Activated CD4-positive, CD25-positive, alpha-beta regulatory T cell treated with anti-CD3 and anti-CD28 coated beads, Interleukin-2, amount 50 U/mL, for 72 hours (primary cell): ENCODE measurements around the gene KIAA0825.

ENCODE experiments used
- DNase-seq: peaks from one replicate; pipeline ENCODE4 v3.0.0; 2021

KIAA0825 gene

DNA sequence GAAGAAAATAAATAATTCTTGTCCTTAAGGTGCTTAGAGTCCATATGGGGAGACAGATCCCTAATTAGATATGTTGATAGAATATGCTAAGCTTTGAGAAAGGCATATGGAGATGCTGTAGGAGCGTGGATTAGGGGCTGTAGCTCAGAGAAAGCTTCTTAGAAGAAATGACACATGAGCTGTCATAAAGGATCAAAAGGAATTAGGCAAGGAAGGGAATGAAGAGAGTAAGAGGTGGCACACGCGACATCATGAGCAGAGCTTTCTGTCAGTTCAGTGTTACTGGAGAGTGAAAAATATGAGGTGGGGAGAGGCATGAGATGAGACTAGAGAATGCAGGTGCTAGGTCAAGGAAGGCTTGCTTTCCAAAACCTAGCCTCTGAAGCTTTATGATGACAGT, 118.6 kb downstream of the KIAA0825 start:
- no peak for DNase-seq

DNA sequence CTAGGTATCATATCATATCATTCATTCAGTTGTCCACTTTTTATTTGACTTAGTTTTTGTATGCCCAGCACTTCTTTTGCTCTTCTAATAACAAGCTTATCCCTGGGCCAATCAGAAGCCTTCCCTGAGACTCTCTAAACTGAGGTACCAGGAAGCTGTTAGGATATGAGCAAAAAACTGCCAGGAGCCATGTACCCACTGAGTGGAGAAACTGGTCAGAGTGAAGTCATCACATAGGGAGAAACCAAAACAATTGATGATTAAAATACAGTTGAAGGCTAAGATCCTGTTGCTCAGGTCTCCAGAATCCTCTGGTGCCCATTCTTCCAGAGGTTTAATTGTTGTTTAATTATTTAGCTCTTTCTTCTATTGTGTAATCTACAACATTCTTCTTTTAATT, 120.2 kb downstream of the KIAA0825 start:
- DNase-seq: no peak

GRCh38 chr5:94485067-94485466, 133.3 kb downstream of the KIAA0825 start:
- no peak for DNase-seq

DNA sequence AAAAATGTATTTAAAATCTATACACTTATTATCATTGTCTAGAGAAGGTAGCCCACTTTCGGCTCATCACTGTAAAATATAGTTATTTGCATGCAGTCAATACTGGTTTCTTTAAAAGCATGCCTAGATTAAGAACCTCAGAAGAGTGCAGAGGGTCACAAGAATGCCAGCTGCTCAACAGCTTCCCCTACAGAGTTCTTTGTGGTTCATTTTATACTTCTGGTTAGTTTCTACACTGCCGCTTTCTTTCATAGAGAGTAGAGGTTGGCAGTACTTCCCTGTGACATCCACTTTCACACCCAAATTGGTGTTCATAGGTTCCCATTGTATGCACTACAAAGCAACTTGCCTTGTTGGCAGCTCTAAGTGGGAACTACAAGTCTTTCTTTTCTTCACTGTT, 137.3 kb downstream of the KIAA0825 start:
- DNase-seq: no peak

DNA sequence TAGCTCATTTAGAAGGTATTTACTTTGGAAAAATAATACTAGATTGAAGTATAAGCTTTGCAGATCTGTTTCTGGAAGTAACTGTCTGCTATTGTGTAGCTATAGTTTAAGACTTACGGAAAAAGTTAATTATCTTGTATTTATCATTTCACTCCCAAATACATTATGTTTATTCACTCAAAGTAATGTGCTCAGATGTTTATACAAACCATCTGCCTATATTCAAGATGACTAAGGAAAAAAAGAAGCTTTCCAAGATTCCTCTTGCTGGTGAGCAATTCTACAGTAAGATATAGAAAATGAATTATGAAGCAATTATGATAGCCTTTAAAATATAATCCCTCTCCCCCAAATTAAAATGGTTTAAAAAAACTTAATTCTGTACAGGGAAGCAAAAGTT, 137.9 kb downstream of the KIAA0825 start:
- DNase-seq: no peak

DNA sequence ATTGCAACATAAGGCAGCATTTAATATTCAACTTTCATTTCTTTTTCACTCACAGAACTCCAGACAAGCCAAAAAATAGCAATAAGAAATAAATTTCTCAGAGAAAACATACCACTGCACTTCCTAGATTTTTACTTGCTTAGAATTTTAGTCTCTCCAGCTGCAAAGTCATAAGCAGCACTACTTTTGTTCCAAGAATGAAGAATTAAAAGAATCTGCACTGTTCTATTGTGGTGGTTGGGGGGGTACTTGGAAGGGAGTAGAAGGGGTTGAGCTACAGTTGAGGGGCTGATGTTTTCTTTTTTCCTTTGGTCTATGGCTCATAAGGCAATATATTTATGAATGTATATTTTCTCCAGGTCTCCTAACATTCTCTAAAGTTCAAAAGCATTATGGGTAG, 144.5 kb downstream of the KIAA0825 start:
- no peak for DNase-seq

GRCh38 chr5:94471521-94471920, 146.9 kb downstream of the KIAA0825 start:
- DNase-seq: no peak

GRCh38 chr5:94470802-94471201, 147.6 kb downstream of the KIAA0825 start:
- DNase-seq: no peak

GRCh38 chr5:94469894-94470329, 148.5 kb downstream of the KIAA0825 start:
- no peak for DNase-seq

GRCh38 chr5:94467954-94468930, 150.2 kb downstream of the KIAA0825 start:
- DNase-seq: no peak

DNA sequence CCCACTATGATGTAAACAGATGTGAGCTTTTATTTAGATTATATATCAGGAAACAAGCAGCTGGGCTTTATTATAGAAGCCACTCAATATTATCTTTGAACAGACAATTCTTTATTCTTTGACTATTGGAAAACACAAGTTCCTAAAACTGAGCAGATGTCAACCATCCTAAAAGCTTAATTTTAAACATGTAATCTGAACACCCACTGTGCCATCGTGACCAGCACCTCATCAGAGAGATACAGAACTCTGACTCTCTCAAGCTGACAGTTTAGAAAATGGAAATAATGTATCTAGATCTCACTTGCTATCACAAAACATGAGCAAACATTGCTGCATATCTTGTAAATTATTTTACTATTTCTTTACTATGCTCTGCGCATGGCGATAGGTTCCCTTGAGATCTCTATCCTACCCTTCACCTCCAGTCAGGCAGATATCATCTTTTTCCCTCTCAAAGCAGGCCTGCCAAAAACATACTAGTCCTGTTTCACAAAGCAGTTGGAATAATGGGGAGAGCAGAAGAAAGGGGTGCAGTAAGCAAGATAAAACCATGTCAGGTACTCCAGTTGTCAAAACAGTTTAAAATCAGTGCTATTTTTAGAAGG, 151.0 kb downstream of the KIAA0825 start:
- DNase-seq: no peak

- DNase-seq: no peak
These were observed 154.7 kb downstream of the KIAA0825 start for GRCh38 chr5:94463739-94464138.

DNA sequence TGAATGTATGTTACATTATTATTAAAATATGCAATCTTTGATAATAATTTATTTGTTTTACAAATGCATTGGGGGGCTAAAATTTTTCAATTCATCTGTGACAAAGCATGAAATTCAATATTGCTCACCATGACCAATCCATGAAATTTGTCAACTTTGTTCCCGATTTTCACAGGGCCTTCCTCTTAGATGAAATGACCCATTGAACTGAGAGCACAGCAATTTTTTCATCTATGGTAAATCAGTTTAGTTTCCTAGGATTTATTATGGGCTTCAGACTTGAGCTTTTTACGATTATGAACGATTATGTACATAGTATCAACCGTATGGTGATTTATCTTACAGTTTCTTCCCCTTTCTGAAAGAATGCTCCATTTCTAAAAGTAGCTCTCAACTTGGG, 157.3 kb downstream of the KIAA0825 start:
- no peak for DNase-seq

GRCh38 chr5:94459915-94460314, 158.5 kb downstream of the KIAA0825 start:
- no peak for DNase-seq

GRCh38 chr5:94457788-94458187, 160.6 kb downstream of the KIAA0825 start:
- DNase-seq: no peak

DNA sequence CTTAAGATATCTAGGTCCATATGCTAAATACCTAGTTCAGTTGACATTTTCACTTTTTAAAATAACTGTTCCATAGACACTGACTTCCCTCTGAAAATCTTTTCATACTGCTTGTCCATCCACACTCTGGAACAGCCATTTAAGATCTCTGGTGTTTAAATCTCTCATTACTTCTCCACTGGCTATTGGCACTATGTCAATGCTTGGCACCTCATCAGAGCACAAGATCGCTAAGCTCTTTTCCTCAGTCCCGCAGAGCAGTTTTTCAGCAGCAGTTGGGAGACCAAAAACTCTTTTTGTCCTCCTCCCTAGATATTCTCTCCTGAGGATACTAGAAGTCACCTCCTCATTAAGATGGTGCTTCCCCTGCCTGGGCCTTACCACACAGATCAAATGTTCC, 172.7 kb downstream of the KIAA0825 start:
- DNase-seq: no peak

GRCh38 chr5:94442991-94443390, 175.4 kb downstream of the KIAA0825 start:
- no peak for DNase-seq

GRCh38 chr5:94442076-94442475, 176.3 kb downstream of the KIAA0825 start:
- no peak for DNase-seq

DNA sequence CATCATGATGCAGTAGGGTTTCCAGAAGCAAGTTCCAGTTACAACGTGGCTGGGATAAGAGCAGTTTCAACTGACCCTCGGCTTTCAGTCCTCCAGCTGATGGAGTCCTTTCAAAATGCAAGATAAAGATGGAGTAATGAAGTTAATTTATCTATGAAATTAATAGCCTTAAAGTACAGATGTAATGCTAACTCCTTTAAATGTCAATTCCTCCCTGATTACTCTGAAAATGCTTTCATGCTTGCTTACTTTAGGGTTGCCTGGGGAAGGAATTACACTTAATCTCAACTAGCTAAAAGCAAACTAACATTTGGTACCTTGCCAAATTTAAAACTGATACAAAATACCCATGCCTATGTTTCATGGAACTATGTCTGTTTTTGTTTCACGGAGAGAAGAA, 178.4 kb downstream of the KIAA0825 start:
- DNase-seq: no peak

- no peak for DNase-seq
These were observed 184.8 kb downstream of the KIAA0825 start for GRCh38 chr5:94433397-94434163.

DNA sequence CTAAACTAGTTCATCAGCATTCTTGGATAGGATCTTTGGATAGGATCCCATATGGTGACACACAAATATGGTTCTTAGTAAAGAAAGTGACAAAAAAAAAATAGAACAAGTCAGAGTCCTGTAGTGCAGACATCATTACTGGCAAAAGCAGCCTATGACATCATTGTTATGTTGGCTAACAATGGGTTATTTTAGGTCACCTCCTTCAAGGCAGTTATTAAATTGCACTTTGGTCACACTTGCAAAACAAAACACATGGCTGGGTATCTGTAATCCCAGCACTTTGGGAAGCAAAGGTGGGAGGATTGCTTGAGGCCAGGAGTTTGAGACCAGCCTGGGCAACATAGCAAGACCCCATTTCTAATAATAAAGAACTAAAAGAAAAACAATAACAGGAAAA, 185.9 kb downstream of the KIAA0825 start:
- DNase-seq: no peak

DNA sequence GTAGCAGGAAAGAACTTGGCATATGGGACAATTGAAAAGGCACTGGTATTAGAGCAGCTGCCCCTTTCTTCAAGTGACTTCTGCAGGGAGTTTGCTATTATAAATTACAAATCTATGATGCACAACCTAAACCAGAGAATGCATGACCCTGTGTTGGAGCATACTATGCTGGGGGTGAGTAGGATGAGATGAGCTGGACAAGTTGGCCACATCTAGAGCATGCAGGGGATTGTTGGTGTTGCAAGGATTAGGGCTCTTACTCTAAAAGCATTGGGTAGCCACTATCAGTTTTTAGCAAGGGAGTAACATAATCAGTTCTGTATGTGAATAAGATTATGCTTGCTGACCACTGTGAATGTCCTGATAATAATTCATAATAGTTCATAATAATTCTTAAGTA, 186.7 kb downstream of the KIAA0825 start:
- no peak for DNase-seq

GRCh38 chr5:94429566-94429965, 188.8 kb downstream of the KIAA0825 start:
- DNase-seq: no peak

- DNase-seq: no peak
These were observed 193.0 kb downstream of the KIAA0825 start for GRCh38 chr5:94425396-94425795.
